ENCODE results near the gene BAHCC1. TPM values are rescaled to one million over a fixed set of nuclear protein-coding genes. Genes with fewer than 3 reads are reported as not detected.
"Not testable (repeated sequence)": the region's sequence is repeated elsewhere in the genome, so short reads cannot be mapped to it uniquely, and the experiment has no call there.

The BAHCC1 gene
- polyA plus RNA-seq, 1 experiment, result 3.1 TPM

DNA sequence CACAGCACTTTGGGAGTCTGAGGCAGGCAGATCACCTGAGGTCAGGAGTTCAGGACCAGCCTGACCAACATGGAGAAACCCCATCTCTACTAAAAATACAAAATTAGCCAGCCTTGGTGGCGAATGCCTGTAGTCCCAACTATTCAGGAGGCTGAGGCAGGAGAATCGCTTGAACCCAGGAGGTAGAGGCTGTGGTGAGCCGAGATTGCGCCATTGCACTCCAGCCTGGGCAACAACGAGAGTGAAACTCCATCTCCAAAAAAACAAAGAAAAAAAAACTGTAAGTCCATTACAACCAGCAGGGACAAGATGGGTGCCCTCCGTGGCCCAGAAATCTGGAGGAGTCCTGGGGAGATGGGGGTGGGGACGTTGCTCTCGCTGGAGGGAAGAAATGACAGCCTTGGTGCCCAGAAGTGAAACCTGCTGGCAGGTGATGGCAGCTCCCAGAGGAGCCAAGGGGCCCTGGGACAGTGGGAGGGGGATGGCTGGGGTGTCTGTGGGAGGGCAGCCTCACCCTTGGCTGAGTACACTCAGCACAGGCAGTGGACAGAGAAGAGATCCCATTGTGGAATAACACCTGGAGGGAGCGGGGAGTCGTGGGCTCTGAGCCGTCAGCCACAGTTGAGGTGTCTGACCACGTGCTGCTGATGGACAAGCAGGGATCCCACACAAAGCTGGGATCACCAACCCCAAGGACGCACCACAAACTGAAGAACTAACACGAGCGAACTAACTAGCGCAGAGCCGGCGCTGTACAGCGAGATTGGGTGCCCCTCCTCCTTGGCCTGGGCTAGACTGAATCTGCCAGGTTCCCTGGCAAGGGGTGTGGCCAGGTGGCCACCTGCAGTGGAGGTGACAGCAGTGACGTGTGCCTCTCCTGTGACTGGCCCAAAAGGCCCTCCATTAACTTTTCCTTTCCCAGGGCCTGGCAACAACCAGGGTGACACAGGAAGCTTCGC is 46.9 kb upstream of the BAHCC1 start:
- POLR2A ChIA-PET, result no interaction called here
- TF ChIP-seq, protein P1, sequence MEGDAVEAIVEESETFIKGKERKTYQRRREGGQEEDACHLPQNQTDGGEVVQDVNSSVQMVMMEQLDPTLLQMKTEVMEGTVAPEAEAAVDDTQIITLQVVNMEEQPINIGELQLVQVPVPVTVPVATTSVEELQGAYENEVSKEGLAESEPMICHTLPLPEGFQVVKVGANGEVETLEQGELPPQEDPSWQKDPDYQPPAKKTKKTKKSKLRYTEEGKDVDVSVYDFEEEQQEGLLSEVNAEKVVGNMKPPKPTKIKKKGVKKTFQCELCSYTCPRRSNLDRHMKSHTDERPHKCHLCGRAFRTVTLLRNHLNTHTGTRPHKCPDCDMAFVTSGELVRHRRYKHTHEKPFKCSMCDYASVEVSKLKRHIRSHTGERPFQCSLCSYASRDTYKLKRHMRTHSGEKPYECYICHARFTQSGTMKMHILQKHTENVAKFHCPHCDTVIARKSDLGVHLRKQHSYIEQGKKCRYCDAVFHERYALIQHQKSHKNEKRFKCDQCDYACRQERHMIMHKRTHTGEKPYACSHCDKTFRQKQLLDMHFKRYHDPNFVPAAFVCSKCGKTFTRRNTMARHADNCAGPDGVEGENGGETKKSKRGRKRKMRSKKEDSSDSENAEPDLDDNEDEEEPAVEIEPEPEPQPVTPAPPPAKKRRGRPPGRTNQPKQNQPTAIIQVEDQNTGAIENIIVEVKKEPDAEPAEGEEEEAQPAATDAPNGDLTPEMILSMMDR (IDR thresholded peaks at IDR 0.05; ENCODE audit: insufficient read depth, low read depth, low read length), result no peak
- DNase-seq (ENCODE audit: low read depth), result no peak
- CTCF ChIA-PET, result interaction anchor here (1.5 kb wide), 1 partner anchor 38 kb away, joined by 3 read pairs; no protein-coding TSS in a partner anchor
- Histone ChIP-seq H3K36me3 (ENCODE audit: control insufficient read depth, insufficient read depth, low read length) (no peaks in the 10 kb centered on the region), H3K27me3 (ENCODE audit: control insufficient read depth, insufficient read depth, low read length) (no peaks in the 10 kb centered on the region), H3K4me3 (ENCODE audit: low read depth, low read length) (no peak overlapping the region)

DNA sequence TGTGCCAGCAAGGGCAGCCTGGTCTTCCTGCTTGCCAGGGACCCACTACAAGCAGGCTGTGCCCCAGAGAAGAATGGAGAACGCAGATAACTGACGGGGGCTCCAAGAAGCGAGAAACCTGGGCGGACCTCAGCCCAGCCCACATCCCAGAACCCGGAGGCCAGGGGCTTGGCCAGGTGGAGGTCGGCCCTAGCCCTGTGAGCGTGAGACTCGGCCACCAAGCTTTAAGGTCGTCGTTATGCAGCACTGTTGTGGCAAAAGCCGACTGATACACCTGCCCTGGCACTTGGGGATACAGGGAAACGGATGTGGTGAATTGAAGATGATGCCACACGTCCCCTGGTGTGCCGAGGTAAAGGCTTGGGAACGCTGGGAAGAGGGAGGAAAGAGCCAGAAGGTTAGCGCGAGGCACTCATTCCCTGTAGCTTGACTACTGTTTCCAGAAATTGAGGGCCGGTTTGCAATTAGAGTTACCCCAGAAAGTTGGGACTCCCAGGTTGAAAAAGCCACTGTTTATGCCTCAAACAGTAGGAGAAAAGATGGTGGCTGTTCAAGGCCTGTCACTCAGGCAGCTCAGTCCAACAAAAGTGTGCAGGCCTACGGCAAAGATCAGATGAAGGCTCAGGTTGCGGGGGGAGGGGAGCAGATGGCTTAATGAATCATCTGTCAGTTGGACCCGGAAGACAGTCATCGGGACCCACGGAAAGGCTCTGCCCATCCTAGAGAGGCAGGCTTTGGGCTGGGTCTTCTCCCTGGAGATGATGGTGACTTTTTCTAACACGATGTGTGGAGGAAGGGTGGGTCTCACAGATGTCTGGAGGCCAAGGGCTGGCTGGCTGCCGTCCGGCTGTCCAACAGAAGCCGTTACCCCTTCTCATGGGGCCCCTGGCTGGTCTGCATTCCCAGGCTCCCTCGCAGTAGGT is 45.6 kb upstream of the BAHCC1 start:
- ChIA-PET POLR2A (no interaction called here), CTCF (interaction anchor here (1.5 kb wide), 1 partner anchor 40 kb away, joined by 3 read pairs; no protein-coding TSS in a partner anchor)
- Histone ChIP-seq H3K27me3 (ENCODE audit: control insufficient read depth, insufficient read depth, low read length) (no peaks in the 10 kb centered on the region), H3K4me3 (ENCODE audit: low read depth, low read length) (no peak overlapping the region), H3K36me3 (ENCODE audit: control insufficient read depth, insufficient read depth, low read length) (no peaks in the 10 kb centered on the region)
- TF ChIP-seq, protein P1 (IDR thresholded peaks at IDR 0.05; ENCODE audit: insufficient read depth, low read depth, low read length), result no peak
- no peak for DNase-seq (ENCODE audit: low read depth)

DNA sequence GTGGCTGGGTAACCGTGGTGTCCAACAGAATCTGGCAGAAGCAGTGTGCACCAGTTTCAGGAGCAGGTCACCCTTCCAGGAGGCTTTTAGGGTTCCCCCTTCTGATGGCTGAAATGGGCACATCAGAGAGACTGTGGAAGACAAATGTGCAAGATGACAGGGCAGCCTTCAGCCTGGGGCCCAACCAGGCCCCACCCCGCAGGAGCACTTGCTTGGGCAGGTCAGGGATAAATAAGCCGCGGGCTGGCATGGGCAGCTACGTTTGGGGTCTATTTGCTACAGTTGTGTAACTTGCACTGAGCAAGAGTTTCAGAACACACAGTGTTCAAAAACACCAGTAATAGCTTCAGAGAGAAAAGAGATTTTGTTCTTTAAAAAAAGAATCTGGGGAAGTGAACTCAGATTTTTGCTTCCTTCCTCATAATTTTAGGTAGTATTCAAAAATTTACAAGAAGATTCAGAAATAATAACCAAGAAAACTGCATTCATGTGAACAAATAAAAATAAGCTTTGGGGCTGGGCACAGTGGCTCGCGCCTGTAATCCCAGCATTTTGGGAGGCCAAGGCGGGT is 44.9 kb upstream of the BAHCC1 start:
- H3K27me3 ChIP-seq (ENCODE audit: control insufficient read depth, insufficient read depth, low read length), result 0 out of 2 replicates have a peak, but pooled peaks cover 2% of the 10 kb centered on the region
- no peak for DNase-seq (ENCODE audit: low read depth)
- ChIA-PET POLR2A (no interaction called here), CTCF (no interaction called here)
- TF ChIP-seq, protein P1 (IDR thresholded peaks at IDR 0.05; ENCODE audit: insufficient read depth, low read depth, low read length), result no peak
- H3K36me3 ChIP-seq (ENCODE audit: control insufficient read depth, insufficient read depth, low read length), result no peaks in the 10 kb centered on the region
- no peak overlapping the region for H3K4me3 ChIP-seq (ENCODE audit: low read depth, low read length)

DNA sequence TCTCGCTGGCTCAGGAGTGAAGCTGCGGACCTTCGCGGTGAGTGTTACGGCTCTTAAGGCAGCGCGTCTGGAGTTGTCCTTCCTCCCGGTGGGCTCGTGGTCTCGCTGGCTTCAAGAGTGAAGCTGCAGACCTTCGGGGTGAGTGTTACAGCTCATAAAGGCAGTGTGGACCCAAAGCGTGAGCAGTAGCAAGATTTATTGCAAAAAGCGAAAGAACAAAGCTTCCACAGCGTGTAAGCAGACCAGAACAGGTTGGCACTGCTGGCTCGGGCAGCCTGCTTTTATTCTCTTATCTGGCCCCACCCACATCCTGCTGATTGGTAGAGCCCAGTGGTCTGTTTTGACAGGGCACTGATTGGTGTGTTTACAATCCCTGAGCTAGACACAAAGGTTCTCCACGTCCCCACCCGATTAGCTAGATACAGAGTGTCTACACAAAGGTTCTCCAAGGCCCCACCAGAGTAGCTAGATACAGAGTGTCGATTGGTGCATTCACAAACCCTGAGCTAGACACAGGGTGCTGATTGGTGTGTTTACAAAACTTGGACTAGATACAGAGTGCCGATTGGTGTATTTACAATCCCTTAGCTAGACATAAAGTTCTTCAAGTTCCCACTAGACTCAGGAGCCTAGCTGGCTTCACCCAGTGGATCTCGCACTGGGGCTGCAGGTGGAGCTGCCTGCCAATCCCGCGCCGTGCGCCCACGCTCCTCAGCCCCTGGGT is 43.8 kb upstream of the BAHCC1 start:
- DNase-seq (ENCODE audit: low read depth); H3K36me3 ChIP-seq (ENCODE audit: control insufficient read depth, insufficient read depth, low read length); H3K27me3 ChIP-seq (ENCODE audit: control insufficient read depth, insufficient read depth, low read length); H3K4me3 ChIP-seq (ENCODE audit: low read depth, low read length); CTCF ChIA-PET; POLR2A ChIA-PET: not testable (repeated sequence)

DNA sequence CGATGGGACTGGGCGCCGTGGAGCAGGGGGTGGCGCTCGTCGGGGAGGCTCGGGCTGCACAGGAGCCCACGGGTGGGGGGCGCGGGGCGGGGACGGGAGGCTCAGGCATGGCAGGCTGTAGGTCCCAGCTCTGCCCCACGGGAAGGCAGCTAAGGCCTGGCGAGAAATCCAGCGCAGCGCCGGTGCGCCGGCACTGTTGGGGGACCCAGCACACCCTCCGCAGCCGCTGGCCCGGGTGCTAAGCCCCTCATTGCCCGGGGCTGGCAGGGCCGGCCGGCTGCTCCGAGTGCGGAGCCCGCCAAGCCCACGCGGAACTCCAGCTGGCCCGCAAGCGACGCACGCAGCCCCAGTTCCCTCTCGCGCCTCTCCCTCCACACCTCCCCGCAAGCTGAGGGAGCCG is 43.2 kb upstream of the BAHCC1 start:
- POLR2A ChIA-PET; CTCF ChIA-PET; DNase-seq (ENCODE audit: low read depth); H3K27me3 ChIP-seq (ENCODE audit: control insufficient read depth, insufficient read depth, low read length); H3K4me3 ChIP-seq (ENCODE audit: low read depth, low read length); H3K36me3 ChIP-seq (ENCODE audit: control insufficient read depth, insufficient read depth, low read length): not testable (repeated sequence)

Data from BJ (cell line).